ENCODE data around the gene MMP24. TPM values are rescaled to one million over a fixed set of nuclear protein-coding genes. Genes with fewer than 3 reads are reported as not detected.

MMP24 gene
- total RNA-seq, 1 experiment from 2014 or later: 23.0 TPM

DNA sequence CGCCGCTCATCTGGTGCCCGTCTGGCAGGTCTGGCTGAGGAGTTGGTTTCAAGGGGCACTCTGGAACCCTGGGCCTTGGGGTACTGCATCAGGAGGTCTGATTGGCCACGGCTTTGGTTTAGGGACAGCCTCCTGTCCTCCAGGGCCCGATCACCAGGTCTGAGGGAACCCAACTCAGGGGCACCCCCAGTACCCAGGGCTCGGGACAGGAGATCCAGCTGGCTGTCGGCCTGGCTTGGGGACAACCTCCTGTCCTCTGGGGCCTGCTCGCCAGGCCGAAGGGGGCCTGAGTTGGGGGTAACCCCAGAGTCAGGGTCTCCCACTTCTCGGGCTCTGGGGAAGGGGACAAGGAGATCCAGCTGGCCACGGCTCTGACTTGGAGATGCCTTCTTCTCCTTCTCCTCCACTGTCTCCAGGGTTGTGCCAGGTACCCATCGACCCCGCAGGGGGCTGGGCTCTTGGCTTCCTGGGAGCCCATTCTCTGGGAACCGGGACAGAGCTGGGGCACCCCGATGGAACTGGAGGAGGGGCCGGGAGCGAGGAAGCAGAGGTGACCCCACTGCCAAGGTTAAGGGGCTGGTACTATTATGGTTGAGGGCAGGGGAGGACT is 60.5 kb downstream of the MMP24 start:
- Histone ChIP-seq H3K23me2 (ENCODE audit: insufficient read length, low read depth, low read length, poor library complexity, severe bottlenecking) (peaks cover 4% of the 10 kb centered on the region), H3K18ac (ENCODE audit: insufficient read length, low read depth, low read length) (no peak overlapping the region), H3K9ac (ENCODE audit: extremely low read depth, insufficient read length, low read length) (no peak overlapping the region), H3K14ac (ENCODE audit: insufficient read depth, low read length) (no peak overlapping the region), H3K4ac (ENCODE audit: low read depth, low read length) (no peak overlapping the region), H2AK5ac (ENCODE audit: insufficient read length, low read length) (no peak overlapping the region), H2BK20ac (ENCODE audit: low read depth, low read length, poor library complexity, severe bottlenecking) (no peak overlapping the region), H3K4me2 (ENCODE audit: insufficient read depth, insufficient read length, low read length) (no peak overlapping the region), H3K27me3 (ENCODE audit: insufficient read depth, low read length) (no peaks in the 10 kb centered on the region), H2BK12ac (ENCODE audit: insufficient read length, low read depth, low read length) (no peak overlapping the region), H4K20me1 (ENCODE audit: control insufficient read depth, insufficient read depth, insufficient read length) (no peaks in the 10 kb centered on the region), H2BK120ac (ENCODE audit: low read depth, low read length, poor library complexity, severe bottlenecking) (no peak overlapping the region), H3K4me1 (ENCODE audit: insufficient read depth, low read length) (peaks cover 7% of the 10 kb centered on the region), H3K27ac (ENCODE audit: insufficient read length, low read depth, low read length) (no peak overlapping the region), H3K9me3 (ENCODE audit: control insufficient read depth, low read depth, low read length) (no peaks in the 10 kb centered on the region), H2BK15ac (ENCODE audit: low read depth, low read length) (no peak overlapping the region), H4K8ac (replicated peaks; ENCODE audit: insufficient read length, low read depth, low read length) (no peak overlapping the region), H4K91ac (ENCODE audit: insufficient read length, low read depth, low read length) (no peak overlapping the region), H3K79me2 (ENCODE audit: insufficient read depth, low read length) (peaks cover 11% of the 10 kb centered on the region), H4K5ac (ENCODE audit: insufficient read length, low read depth, low read length) (no peak overlapping the region), H3T11ph (ENCODE audit: low read length) (no peak overlapping the region), H3K23ac (ENCODE audit: insufficient read length, low read depth, low read length) (no peak overlapping the region), H2AFZ (ENCODE audit: low read length) (no peak overlapping the region), H3K56ac (ENCODE audit: insufficient read length, low read depth, low read length) (no peak overlapping the region), H3K79me1 (ENCODE audit: insufficient read depth, low read depth, low read length, poor library complexity, severe bottlenecking) (no peaks in the 10 kb centered on the region), H2BK5ac (ENCODE audit: insufficient read length, low read length) (no peak overlapping the region)
- H3K36me3 Mint-ChIP-seq (ENCODE audit: insufficient read depth in 1 of 3, low read depth in 3 of 3): peaks cover 4 to 19% (median 16%) of the 10 kb centered on the region in 3 experiments
- peaks cover 18 to 20% of the 10 kb centered on the region in 2 experiments for H3K4me1 Mint-ChIP-seq
- TF ChIP-seq, protein P1, sequence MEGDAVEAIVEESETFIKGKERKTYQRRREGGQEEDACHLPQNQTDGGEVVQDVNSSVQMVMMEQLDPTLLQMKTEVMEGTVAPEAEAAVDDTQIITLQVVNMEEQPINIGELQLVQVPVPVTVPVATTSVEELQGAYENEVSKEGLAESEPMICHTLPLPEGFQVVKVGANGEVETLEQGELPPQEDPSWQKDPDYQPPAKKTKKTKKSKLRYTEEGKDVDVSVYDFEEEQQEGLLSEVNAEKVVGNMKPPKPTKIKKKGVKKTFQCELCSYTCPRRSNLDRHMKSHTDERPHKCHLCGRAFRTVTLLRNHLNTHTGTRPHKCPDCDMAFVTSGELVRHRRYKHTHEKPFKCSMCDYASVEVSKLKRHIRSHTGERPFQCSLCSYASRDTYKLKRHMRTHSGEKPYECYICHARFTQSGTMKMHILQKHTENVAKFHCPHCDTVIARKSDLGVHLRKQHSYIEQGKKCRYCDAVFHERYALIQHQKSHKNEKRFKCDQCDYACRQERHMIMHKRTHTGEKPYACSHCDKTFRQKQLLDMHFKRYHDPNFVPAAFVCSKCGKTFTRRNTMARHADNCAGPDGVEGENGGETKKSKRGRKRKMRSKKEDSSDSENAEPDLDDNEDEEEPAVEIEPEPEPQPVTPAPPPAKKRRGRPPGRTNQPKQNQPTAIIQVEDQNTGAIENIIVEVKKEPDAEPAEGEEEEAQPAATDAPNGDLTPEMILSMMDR (conservative IDR thresholded peaks at IDR 0.05): no peak
- H3K27me3 Mint-ChIP-seq (ENCODE audit: low read depth): peaks cover 7% of the 10 kb centered on the region
- no peak for DNase-seq
- no CpG with 5 or more reads among the region's 17 CpGs for WGBS (ENCODE audit: extremely low coverage, insufficient read length, low lambda C conversion rate)
- no peaks in the 10 kb centered on the region for H3K9me3 Mint-ChIP-seq
- H3K4me3 Mint-ChIP-seq: no peak overlapping the region
- H3K27ac Mint-ChIP-seq: no peak overlapping the region
